Lower leg skin (tissue), 4 donors: ENCODE results near the gene COX18. TPM values are rescaled to one million over a fixed set of nuclear protein-coding genes. Genes with fewer than 3 reads are reported as not detected.
A peak's percentile ranks its signal among the peaks of the same experiment; 100 is the strongest.

Source experiments
- DNase-seq, 2 donors: peaks; one replicate each; pipeline ENCODE4 v3.0.0-alpha.2; 2019; ENCODE audit warnings: low spot score in 2 of 2
- H3K4me3 ChIP-seq: fragments of 200-600 bp; sonication (generic); 2 replicates; pipeline ENCODE4 v1.5.1; 2017; ENCODE audit warnings: mild to moderate bottlenecking, low read depth; ENCODE audit not compliant: poor library complexity, severe bottlenecking
- POLR2A ChIP-seq, 2 donors: fragments of 450-650 bp; IDR thresholded peaks; one replicate each; pipeline ENCODE4 v1.6.1; 2016 to 2017; ENCODE audit warnings: antibody characterized with exemption in 2 of 2, mild to moderate bottlenecking in 1 of 2, moderate library complexity in 1 of 2
- WGBS, 2 donors: methylation state at CpG; one replicate each; pipeline ENCODE4 v1.1.5; 2018; 5-methylcytosine and 5-hydroxymethylcytosine counted together
- intact Hi-C: fragments of 100-400 bp; cut with DNase I; formaldehyde crosslinking; loops from one replicate; pipeline ENCODE4 v1.15.0; 2023; ENCODE audit warnings: low total_unique reads
- total RNA-seq, 4 donors: library from RNA; depleted of rRNA; stranded (reverse); fragments of >200 nt; gene quantifications; one replicate each; pipeline ENCODE4 v1.1.0, GENCODE V29; 2016
- TF ChIP-seq, protein P1 (sequence below), 3 donors: fragments of 450-650 bp; IDR thresholded peaks; one replicate each; pipeline ENCODE4 v1.5.1; 2016; ENCODE audit warnings: antibody characterized with exemption in 3 of 3, mild to moderate bottlenecking in 3 of 3, moderate library complexity in 2 of 3

Gene COX18
- total RNA-seq, 4 donors from 2014 or later, result 12.0 to 24.3 (median 21.7) TPM

DNA sequence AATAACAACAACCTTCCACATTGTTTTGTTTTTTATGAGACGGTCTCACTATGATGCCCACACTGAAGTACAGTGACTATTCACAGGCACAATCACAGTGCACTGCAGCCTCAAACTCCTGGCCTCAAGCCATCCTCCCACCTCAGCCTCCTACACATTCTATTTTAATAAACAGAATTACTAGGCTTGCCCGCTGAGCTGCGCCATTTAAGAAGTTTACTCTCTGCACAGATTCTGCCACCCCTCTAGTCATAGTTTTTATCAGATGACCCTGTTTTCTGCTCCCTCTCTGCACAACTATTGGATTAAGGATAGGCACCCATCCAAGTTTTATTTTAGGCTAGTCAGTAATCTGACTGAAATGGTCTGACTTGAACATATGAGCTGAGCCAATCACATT is 11.3 kb upstream of the COX18 start:
- WGBS, 2 donors, result 72 to 75% methylated on average over 3 of the region's 3 CpGs
- H3K4me3 ChIP-seq, result no peak overlapping the region
- intact Hi-C loops, result no loop called here
- no peak for DNase-seq
- no peak for TF ChIP-seq POLR2A (IDR thresholded peaks at IDR 0.05)

GRCh38 chr4:73075832-73076231 is 6.3 kb upstream of the COX18 start:
- DNase-seq, result no peak
- 93 to 94% methylated on average over 3 of the region's 3 CpGs for WGBS, 2 donors
- intact Hi-C loops, result no loop called here
- no peak overlapping the region for H3K4me3 ChIP-seq
- TF ChIP-seq, protein P1, sequence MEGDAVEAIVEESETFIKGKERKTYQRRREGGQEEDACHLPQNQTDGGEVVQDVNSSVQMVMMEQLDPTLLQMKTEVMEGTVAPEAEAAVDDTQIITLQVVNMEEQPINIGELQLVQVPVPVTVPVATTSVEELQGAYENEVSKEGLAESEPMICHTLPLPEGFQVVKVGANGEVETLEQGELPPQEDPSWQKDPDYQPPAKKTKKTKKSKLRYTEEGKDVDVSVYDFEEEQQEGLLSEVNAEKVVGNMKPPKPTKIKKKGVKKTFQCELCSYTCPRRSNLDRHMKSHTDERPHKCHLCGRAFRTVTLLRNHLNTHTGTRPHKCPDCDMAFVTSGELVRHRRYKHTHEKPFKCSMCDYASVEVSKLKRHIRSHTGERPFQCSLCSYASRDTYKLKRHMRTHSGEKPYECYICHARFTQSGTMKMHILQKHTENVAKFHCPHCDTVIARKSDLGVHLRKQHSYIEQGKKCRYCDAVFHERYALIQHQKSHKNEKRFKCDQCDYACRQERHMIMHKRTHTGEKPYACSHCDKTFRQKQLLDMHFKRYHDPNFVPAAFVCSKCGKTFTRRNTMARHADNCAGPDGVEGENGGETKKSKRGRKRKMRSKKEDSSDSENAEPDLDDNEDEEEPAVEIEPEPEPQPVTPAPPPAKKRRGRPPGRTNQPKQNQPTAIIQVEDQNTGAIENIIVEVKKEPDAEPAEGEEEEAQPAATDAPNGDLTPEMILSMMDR (IDR thresholded peaks at IDR 0.05), result no peak
- no peak for TF ChIP-seq POLR2A (IDR thresholded peaks at IDR 0.05)

GRCh38 chr4:73070074-73070390 is 516 bp upstream of the COX18 start:
- peak overlapping the region; percentile 22 for H3K4me3 ChIP-seq
- WGBS, 2 donors, result 5 to 10% methylated on average over 9 of the region's 9 CpGs

GRCh38 chr4:73068491-73069337 is 802 bp downstream of the COX18 start:
- TF ChIP-seq, protein P1 (IDR thresholded peaks at IDR 0.05), result no peak
- TF ChIP-seq POLR2A (IDR thresholded peaks at IDR 0.05), result no peak
- 0 to 1% methylated on average over 27 of the region's 27 CpGs for WGBS, 2 donors
- DNase-seq, result no peak
- H3K4me3 ChIP-seq, result peak overlapping the region; percentile 90
- intact Hi-C loops, result no loop called here

More at GRCh38 chr4:73070074-73070390, 516 bp upstream of the COX18 start:
- TF ChIP-seq POLR2A (IDR thresholded peaks at IDR 0.05), result no peak
- TF ChIP-seq, protein P1 (IDR thresholded peaks at IDR 0.05), result no peak
- intact Hi-C loops, result no loop called here
- no peak for DNase-seq

DNA sequence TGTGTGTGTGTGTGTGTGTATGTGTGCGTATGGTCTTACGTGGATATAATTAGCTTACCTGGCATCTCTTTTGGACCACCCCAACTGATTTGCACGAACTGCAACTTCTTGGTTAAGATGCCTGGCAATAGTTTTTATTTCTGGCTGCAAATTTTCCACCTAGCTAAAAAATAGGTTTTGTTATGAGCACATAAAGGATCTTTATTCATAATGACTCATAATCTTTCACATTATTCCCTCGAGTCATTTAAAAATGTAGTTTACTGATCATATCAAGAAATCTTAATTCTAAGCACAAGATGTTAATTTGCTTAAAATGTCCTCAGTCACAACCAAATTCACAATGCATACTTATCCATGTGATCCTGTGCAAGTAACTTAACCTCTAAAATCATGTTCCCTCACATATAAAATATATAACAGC is 1.5 kb downstream of the COX18 start:
- no peak overlapping the region for H3K4me3 ChIP-seq
- DNase-seq, result no peak
- WGBS, 2 donors, result 20 to 24% methylated on average over 4 of the region's 4 CpGs
- intact Hi-C loops, result no loop called here
- TF ChIP-seq, protein P1 (IDR thresholded peaks at IDR 0.05), result no peak
- TF ChIP-seq POLR2A (IDR thresholded peaks at IDR 0.05), result no peak

- TF ChIP-seq, protein P1 (IDR thresholded peaks at IDR 0.05), result no peak
- TF ChIP-seq POLR2A (IDR thresholded peaks at IDR 0.05), result no peak
- H3K4me3 ChIP-seq, result no peak overlapping the region
- no peak for DNase-seq
- 91 to 98% methylated on average over 2 of the region's 2 CpGs for WGBS, 2 donors
- intact Hi-C loops, result no loop called here
Observed at GRCh38 chr4:73066928-73067327, 2.6 kb downstream of the COX18 start.
